GM19328 (cell line): Measurements from ENCODE around the gene VAV3.
"Not testable (repeated sequence)": the region's sequence is repeated elsewhere in the genome, so short reads cannot be mapped to it uniquely, and the experiment has no call there.

Source experiments
- ATAC-seq: cut with Tn5 transposase; IDR thresholded peaks from one replicate; pipeline ENCODE4 v1.9.1; 2021; ENCODE audit warnings: mild to moderate bottlenecking, moderate library complexity; ENCODE audit not compliant: unreplicated experiment

VAV3 gene

GRCh38 chr1:107653005-107653404, 312.0 kb downstream of the VAV3 start:
- no peak for ATAC-seq

DNA sequence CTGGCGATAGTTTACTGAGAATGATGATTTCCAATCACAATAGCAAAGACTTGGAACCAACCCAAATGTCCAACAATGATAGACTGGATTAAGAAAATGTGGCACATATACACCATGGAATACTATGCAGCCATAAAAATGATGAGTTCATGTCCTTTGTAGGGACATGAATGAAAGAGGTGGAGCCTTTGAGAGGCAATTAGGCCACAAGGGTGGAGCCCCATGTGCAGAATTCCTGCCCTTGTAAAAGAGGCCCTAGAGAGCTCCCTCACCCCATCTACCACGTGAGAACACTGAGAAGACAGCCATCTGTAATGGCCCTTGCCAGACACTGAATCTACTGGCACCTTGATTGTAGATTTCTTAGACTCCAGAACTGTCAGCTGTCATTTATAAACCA, 314.2 kb downstream of the VAV3 start:
- not testable (repeated sequence) for ATAC-seq

DNA sequence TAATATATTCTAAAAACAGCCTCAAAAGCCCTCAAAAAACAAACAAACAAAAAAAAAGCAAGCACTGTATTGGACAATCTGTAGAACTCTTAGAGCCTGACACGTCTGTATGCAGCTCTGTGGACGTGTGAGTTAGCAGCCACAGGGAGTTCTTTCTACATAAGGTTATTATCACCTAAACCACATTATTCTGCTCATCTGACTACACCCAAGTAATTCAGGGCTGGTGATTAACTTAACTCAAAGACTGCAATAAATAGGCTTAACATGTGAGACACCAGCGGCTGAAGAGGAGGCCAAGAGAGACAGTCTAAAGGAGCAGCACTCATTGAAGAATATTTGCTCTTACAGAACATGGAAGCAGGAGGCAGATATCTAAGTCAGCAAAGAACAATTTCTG, 316.0 kb downstream of the VAV3 start:
- no peak for ATAC-seq

DNA sequence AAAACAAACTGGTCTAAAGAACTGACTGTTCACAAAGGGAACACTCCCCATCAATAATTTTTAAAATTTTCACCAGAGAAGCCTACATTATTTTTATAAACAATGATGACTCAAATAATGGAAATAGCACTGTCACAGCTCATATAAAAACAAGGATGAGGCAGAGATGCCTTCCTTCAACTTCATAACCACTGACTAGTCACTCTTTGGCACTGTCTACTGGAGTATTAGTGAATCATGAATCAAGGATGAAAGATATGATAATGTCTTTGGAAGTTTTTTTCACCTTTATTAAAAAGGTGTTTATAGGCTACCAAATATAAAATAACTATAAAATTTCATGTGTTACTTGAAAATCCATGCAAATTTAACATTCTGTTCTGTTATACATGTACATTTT, 316.9 kb downstream of the VAV3 start:
- no peak for ATAC-seq

- ATAC-seq, result no peak
Observed at GRCh38 chr1:107647012-107647411, 318.0 kb downstream of the VAV3 start.

- ATAC-seq, result no peak
Observed at GRCh38 chr1:107643766-107644165, 321.2 kb downstream of the VAV3 start.

- no peak for ATAC-seq
Observed at GRCh38 chr1:107640207-107640606, 324.8 kb downstream of the VAV3 start.

DNA sequence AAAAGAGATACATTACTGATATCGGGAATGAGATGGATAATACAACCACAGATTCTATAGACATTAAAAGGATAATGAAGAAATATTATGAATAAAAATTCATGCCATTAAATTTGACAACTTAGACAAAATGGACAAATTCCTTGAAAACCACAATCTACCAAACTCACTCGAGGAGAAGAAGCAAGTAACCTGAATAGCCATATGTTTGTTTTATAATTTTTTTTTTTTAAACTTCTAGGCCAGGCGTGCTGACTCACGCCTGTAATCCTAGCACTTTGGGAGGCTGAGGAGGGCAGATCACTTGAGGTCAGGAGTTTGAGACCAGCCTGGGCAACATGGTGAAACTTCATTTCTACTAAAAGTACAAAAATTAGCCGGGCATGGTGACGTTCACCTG, 327.9 kb downstream of the VAV3 start:
- no peak for ATAC-seq

GRCh38 chr1:107633596-107633995, 331.4 kb downstream of the VAV3 start:
- no peak for ATAC-seq

- ATAC-seq, result no peak
Observed at GRCh38 chr1:107626073-107626796, 338.7 kb downstream of the VAV3 start.

GRCh38 chr1:107625405-107626029, 339.5 kb downstream of the VAV3 start:
- ATAC-seq, result no peak

- no peak for ATAC-seq
Observed at GRCh38 chr1:107623431-107623830, 341.5 kb downstream of the VAV3 start.

DNA sequence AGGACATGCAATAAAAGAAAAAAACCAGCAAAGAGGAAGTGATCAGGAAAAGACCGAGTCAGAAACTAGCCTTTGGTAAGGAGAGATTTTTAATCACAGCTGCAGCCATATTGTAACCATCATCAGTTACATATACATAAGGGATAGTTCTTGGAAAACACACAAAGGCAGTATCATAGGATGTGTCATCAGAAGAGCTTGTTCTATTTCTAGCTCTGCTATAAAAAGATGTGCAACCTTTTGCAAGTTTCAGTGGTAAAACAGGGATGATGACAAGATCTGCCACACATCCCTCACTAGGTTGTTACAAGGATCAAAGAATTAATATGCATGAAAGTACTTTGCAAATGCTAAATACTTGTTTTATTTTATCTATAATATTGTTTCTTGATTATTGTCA, 342.0 kb downstream of the VAV3 start:
- no peak for ATAC-seq

- ATAC-seq, result no peak
Observed at GRCh38 chr1:107622535-107622934, 342.4 kb downstream of the VAV3 start.

DNA sequence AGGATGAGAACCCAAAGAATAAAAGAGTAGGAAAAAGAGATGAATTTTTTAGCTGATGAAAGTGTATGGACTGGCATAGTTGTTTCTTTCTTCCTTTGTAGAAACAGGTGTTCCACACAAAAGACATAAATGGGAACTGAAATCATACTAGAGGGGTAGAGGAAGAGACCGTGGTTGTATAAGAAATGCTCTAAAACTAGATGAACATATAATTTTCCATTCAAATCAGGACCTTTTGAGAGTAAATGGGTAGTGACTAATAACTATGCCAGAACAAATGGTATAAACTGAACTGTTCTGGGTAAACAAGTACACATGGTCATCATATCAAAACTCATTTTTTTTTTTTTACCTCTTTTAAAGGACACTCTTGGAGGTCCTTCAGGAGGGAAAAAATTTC, 344.2 kb downstream of the VAV3 start:
- ATAC-seq, result no peak

- ATAC-seq, result no peak
Observed at GRCh38 chr1:107618539-107618938, 346.4 kb downstream of the VAV3 start.

DNA sequence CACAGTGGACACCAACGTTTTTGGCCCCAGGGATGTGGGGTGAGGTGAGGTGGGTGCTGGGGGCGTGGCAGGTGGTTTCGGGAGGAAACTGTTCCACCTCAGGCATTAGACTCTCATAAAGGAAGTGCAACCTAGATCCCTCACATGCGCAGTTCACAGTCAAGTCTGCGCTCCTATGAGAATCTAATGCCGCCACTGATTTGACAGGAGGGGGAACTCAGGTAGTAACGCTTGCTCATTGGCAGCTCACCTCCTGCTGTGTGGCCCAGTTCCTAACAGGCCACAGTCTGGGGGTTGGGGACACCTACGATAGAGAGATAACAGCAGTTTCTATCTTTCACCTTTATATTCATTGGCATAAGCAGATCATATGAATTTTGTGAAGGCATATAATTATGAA, 347.1 kb downstream of the VAV3 start:
- no peak for ATAC-seq

DNA sequence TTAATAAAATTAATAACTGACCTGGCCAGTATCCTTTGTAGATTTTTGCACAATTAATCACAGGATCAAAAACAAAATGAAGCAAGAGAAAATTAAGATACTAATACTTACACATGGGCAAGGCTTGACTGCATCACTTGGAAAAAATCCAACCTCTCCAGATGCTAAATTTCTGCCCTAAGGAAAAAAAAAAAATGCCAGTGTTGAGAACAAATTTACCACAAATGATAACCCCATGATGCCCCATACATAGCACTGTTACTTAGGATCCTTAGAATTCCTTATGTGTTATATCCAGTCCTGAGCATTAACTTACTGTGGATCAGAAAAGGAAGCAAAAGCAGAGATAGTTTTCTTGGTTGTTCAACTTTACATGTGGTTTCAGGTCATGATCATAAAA, 347.5 kb downstream of the VAV3 start:
- ATAC-seq, result no peak

- ATAC-seq, result no peak
Observed at GRCh38 chr1:107609808-107610207, 355.2 kb downstream of the VAV3 start.

DNA sequence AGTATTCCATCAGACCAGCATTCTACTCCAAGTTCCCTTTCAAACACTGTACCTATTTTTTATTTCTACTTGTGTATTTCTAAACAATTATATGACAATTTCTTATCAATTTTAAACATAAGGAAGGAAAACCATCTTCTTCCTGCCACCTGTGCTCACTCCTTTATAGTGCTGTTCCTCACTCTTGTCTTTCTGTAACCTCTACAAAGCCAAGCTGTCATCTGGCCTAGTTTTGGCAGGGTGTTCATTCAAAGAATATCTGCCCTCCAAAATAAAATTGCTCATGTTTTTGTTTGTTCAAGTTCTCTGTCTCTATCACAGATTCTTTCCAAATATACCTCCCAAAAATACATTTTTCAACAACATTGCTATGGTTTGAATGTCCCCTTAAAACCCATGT, 360.2 kb downstream of the VAV3 start:
- ATAC-seq, result no peak

DNA sequence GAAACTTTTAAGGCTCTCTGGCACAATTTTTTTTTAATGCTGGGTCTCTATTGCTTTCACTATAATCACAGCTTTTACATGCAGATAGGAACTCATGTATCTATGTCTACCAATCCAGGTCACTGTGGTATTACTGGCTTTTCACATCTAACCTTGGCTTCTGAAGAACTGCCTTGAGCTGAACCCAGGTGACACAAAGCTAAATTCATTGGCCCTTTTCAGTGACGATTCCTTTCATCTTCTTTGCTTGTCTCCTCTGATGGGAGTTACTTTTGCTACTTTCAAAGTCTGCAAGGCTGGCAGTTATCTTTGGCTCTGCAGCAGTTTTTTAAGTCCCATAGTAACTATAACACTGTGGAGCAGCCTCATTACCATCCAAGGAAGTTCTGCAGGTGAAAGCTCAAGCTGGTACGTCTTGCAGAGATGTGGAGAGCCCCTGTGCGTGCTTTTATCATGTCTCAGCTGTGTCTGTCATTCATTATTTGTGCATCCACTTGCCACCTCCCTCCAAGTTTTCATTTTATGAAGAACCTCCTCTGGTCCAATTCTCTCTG, 364.3 kb downstream of the VAV3 start:
- no peak for ATAC-seq

DNA sequence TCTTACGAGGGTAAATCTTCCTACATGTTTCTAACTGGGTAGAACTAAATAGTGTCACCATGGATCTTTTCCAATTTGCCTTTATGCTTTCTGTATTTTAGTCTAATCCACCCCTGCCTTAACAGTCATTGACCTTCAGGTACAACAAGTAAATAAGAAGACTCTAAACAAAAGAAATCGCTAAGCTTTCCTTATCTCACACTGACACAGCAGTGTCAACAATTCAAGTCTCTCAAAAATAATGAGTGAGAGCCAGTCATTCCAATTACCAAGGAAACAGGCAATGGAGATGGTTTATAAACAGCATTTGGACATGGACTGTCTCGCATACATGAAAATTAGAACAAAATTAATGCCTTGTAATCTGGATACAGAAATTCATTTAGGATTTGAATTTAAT, 365.8 kb downstream of the VAV3 start:
- ATAC-seq, result no peak

DNA sequence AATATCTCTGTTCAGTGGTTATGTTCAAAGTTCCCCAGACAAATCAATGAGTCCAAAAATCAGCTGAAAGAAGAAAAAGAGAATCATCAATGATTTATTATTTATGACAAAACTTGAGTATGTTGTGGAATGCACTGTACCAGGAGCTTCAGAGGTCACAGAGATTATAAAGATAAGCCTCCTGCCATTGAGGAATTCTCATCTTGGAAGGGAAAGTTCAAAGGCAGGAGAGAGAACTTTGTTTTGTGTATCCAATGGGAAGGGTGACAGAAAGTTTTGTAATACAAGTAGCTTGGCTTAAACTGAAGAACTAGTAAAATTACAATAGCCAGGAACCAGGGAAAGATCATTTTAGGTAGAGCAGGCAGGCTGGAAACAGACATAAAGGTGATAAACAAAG, 367.7 kb downstream of the VAV3 start:
- no peak for ATAC-seq
